Effector memory CD4-positive, alpha-beta T cell (primary cell): ENCODE measurements around the gene NEK6.

Experiments
- DNase-seq, 3 donors: peaks; one replicate each; pipeline ENCODE4 v3.0.0-alpha.2; 2020
- H3K27ac ChIP-seq: 2 replicates; pipeline ENCODE4 v1.7.0; 2013; ENCODE audit warnings: mild to moderate bottlenecking, low read length, moderate library complexity; ENCODE audit not compliant: insufficient read depth, poor library complexity, severe bottlenecking
- H3K27me3 ChIP-seq: replicated peaks from 2 replicates; pipeline ENCODE4 v1.7.0; 2013; ENCODE audit warnings: mild to moderate bottlenecking, low read length; ENCODE audit not compliant: insufficient read depth, control insufficient read depth, poor library complexity, severe bottlenecking
- H3K36me3 ChIP-seq: 2 replicates; pipeline ENCODE4 v1.7.0; 2013; ENCODE audit warnings: mild to moderate bottlenecking, low read length, moderate library complexity; ENCODE audit not compliant: control insufficient read depth, insufficient read depth
- H3K4me1 ChIP-seq: 2 replicates; pipeline ENCODE4 v1.7.0; 2013; ENCODE audit warnings: low read length, mild to moderate bottlenecking; ENCODE audit not compliant: control insufficient read depth, insufficient read depth, poor library complexity, severe bottlenecking
- H3K4me3 ChIP-seq: 2 replicates; pipeline ENCODE4 v1.7.0; 2013; ENCODE audit warnings: low read length, low read depth, mild to moderate bottlenecking; ENCODE audit not compliant: insufficient read depth, poor library complexity, severe bottlenecking
- H3K9me3 ChIP-seq: 2 replicates; pipeline ENCODE4 v1.7.0; 2013; ENCODE audit warnings: mild to moderate bottlenecking, low read length, moderate library complexity; ENCODE audit not compliant: control insufficient read depth

Gene NEK6

DNA sequence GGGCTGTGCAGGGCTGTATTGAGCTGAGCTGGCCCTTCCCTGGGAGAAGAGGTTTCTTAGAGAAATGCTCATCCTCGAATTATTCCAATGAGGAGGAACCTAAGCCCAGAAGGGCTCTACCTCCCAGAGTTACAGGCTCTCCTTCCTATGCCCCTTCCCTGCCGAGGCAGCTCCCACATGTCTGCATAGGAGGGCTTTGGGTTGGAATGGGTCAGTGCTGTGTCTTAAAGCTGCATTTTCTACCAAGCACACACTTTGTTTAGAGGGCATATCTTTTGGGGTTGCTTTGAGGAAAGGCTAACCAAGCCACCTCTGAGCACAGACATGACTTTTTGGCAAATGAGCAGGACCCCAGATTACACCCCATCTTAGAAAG is 9.1 kb downstream of the NEK6 start:
- Histone ChIP-seq H3K4me3 (no peak overlapping the region), H3K27ac (no peak overlapping the region), H3K9me3 (no peaks in the 10 kb centered on the region), H3K4me1 (no peaks in the 10 kb centered on the region), H3K36me3 (no peaks in the 10 kb centered on the region), H3K27me3 (no peaks in the 10 kb centered on the region)
- DNase-seq = no peak

DNA sequence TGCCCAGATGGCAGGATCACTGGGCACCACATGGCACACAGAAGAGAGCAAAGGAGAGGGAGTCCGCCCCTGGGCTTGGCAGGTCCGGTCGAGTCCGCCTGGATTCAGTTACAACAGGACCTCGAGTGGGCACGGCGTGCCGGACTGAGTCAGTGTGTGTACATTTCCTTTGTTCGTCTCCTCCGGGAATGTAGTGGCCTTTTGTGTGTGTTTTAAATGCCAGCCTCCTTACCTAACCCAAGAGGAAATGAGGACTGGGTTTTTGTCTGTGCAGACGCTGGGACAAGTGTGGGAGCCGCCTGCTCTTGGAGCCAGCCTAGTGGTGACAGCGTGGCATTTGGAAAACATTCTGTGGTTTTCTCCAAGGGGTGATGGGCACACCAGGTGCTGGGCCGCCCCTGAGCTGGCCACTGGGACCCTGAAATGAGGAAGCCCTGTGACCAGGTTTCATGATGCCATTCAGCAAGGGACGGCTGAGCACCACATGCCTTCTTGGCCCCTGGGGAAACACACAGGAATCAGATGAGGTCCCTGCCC is 9.6 kb downstream of the NEK6 start:
- no peaks in the 10 kb centered on the region for H3K36me3 ChIP-seq
- H3K4me1 ChIP-seq = no peaks in the 10 kb centered on the region
- DNase-seq = no peak
- no peaks in the 10 kb centered on the region for H3K9me3 ChIP-seq
- H3K4me3 ChIP-seq = no peak overlapping the region
- H3K27me3 ChIP-seq = no peaks in the 10 kb centered on the region
- no peak overlapping the region for H3K27ac ChIP-seq

DNA sequence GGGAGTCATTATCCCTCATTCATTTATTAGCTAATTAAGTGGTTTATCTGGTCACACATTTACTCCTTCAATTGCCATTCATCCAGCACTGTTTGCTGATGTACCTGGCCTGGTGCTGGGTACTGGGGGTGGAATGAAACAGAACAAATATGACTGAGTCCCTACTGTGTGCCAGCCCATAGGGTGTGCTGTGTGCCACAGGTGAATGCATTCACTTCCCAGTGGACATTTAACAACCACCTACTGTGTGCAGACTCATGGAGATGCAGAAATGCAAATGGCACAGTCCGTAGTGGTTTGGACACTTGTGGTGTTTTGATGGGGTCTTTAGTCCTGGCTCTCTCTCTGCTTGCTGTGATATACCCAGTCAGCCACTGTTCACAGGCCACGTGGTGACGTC is 10.5 kb downstream of the NEK6 start:
- no peaks in the 10 kb centered on the region for H3K36me3 ChIP-seq
- no peaks in the 10 kb centered on the region for H3K27me3 ChIP-seq
- no peaks in the 10 kb centered on the region for H3K4me1 ChIP-seq
- no peaks in the 10 kb centered on the region for H3K9me3 ChIP-seq
- no peak overlapping the region for H3K4me3 ChIP-seq
- DNase-seq = no peak
- no peak overlapping the region for H3K27ac ChIP-seq

DNA sequence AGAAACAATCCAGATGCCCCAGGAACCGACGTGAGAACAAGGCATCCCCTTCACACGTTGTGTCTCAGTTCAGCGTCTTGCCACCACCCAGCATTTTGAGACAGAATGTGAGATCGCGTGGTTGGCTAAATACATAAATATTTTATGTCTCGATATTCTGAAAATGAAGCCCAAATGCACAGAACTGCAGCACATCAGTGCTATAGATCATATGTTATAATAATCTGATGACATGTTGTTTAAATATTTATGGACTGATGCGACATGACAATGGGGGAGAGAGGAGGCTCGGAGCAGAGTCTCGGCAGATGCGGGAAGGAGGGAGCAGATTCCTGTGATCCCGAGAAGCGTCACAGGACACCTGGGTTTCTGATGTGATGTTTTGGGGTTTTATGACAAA is 10.9 kb downstream of the NEK6 start:
- no peak overlapping the region for H3K27ac ChIP-seq

DNA sequence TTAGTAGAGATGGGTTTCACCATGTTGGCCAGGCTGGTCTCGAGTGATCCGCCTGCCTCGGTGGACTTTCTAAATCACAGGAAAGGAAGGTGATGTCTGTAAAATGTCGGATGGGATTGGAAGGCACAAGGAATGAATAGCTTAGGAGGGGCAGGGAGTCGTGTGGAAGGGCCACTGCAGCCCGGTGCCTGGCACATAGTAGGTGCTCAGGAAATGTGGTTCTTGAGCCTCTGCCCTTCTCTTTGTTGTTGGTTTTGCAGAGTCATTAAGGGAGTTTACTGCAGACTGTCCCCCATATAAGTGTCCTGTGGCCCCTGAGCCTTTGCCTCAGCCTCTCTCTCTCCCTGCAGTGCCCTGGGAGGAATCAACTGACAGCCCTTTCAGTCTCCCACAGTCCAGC is 11.8 kb downstream of the NEK6 start:
- no peak overlapping the region for H3K4me3 ChIP-seq
- no peak for DNase-seq
- H3K27me3 ChIP-seq = no peaks in the 10 kb centered on the region
- no peaks in the 10 kb centered on the region for H3K9me3 ChIP-seq
- H3K36me3 ChIP-seq = no peaks in the 10 kb centered on the region
- H3K27ac ChIP-seq = no peak overlapping the region
- H3K4me1 ChIP-seq = no peaks in the 10 kb centered on the region

More for the DNA sequence above, 10.9 kb downstream of the NEK6 start:
- Histone ChIP-seq H3K27me3 (no peaks in the 10 kb centered on the region), H3K4me3 (no peak overlapping the region), H3K36me3 (no peaks in the 10 kb centered on the region), H3K4me1 (no peaks in the 10 kb centered on the region), H3K9me3 (no peaks in the 10 kb centered on the region)
- no peak for DNase-seq

DNA sequence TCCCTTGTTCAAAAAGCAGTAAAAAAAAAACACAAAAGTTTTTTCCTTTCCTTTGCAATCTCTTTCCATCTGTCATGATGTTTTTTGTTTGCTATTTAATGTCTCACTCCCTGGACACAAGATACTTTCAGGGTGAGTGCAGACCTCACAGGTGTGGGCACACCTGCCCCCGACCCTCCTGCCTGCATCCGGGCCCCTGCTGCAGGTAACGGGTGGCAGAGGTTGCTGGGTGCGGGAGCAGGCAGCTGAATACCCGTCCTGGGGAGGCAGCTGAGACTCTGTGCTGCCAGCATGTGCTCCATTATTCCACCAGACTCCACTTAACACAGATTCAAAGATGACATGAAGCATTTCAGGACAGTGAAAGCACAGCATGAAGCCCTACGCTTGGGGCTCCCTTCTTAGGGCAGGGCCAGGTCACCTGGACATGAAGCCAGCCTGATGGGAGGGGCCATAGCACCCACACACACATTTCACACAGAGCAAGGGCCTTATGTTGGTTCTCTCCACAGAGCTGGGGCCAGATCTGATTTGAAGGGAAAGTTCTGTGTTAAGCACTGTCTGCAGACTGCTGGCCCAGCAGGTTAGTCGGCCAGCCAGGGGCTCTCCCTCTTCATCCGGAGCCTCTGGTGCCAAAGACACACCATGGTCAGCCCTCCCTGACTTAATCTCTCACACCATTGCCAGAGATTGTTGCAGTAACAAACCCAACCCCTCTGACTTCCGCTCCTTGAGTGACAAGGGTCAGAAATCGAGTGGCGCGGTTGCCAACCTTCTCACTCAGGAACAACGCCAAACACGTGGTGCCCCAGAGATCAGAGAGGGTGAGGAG is 13.0 kb downstream of the NEK6 start:
- DNase-seq = no peak
- Histone ChIP-seq H3K27ac (no peak overlapping the region), H3K36me3 (no peaks in the 10 kb centered on the region), H3K4me1 (no peaks in the 10 kb centered on the region), H3K27me3 (no peaks in the 10 kb centered on the region), H3K9me3 (no peaks in the 10 kb centered on the region), H3K4me3 (no peak overlapping the region)

DNA sequence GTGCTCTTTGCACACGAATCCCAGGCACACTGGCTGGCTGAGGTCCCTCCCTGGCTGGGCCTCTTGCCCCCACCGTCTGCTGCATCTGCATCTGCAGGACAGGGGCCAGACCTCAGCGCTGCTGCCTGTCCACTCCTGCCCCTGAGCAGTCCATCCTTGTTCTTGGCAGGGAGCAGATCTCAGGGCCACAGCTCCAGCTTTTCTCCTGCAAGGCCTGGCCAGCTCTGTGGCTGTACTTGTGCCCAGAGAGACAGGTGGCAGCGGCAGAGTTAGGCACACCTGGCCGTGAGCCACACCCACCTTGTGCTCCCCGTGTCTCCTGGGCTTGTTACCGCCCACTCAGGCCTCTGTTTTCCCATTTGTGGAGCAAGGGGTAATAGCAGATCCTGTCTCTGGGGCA is 13.9 kb downstream of the NEK6 start:
- Histone ChIP-seq H3K4me1 (no peaks in the 10 kb centered on the region), H3K27ac (no peak overlapping the region), H3K27me3 (no peaks in the 10 kb centered on the region), H3K9me3 (no peaks in the 10 kb centered on the region), H3K36me3 (no peaks in the 10 kb centered on the region), H3K4me3 (no peak overlapping the region)
- DNase-seq = no peak

DNA sequence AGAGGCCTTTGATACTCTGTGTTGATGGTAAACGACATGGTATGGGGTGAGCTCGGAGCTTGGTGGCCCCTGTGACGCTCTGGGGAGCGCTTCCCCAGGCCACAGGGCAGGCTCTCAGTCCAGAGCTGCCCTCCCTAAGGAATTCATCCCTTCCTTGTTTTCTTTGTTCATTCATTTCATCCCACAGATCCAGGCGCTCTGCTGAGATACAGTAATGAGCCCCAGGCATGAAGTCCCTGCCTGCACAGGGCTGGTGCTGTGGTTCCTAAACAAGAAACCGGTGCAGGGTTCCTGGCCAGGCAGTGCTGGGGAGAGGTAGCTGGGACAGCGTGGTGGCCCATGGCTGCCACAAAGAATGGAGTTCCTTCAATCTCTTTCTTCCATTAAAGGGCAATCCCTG is 14.4 kb downstream of the NEK6 start:
- no peak for DNase-seq
- Histone ChIP-seq H3K4me3 (no peak overlapping the region), H3K27me3 (no peaks in the 10 kb centered on the region), H3K4me1 (no peaks in the 10 kb centered on the region), H3K9me3 (no peaks in the 10 kb centered on the region), H3K27ac (no peak overlapping the region), H3K36me3 (no peaks in the 10 kb centered on the region)

DNA sequence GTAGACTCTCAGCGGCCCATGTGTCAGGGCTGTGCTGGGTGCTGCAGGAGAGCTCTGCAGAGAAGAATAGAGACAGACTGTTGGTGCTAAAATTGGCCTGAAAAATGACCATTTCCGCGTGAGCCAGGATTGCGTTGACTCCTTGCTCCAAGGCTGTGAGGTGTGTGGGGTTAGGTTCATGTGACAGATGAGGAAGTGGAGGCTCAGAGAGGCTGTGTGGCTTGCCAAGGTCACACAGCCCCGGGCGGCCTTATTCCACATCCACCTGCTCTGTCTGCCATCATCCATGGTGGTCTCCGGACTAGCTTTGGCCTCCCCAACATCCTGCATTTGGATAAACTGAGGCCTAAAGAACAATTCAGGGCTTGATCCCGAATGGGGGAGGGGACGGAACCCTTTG is 15.2 kb downstream of the NEK6 start:
- H3K9me3 ChIP-seq = no peaks in the 10 kb centered on the region
- no peaks in the 10 kb centered on the region for H3K27me3 ChIP-seq
- no peaks in the 10 kb centered on the region for H3K4me1 ChIP-seq
- no peak overlapping the region for H3K4me3 ChIP-seq
- no peak for DNase-seq
- H3K27ac ChIP-seq = no peak overlapping the region
- H3K36me3 ChIP-seq = no peaks in the 10 kb centered on the region

DNA sequence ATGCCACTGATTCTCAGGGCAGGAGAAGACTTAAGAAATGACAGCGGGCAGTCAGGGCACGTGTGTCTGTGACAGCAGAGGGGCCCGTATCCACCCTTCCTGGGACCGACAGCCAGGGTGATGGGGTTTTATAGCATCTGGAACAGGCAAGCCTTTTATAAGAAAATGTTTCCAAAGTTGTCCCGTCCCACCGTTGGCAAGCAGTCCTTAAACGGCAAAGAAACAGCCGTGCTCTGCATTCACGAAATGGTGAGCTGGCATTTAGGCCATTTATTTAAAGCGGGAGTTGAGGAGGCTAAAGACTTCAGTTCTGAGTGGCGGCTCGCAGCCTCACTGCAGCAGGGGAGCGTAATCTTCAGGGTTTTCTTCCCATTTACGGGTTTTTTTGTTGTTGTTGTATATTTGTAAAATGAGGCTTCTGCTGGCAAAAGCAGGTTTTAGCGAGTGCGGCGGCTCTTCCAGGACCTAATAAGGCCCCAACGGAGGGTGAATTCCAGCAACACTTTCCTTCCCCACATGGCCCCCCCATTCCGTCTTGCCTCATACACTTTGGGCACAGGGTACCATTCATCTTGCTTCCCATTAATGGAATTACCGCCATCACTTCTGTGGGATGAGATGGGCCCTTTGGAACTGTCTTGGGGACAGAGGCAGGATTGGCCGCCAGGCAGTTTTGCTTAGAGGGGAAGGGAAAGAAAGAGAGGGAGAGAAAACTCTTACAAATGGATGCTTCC is 15.8 kb downstream of the NEK6 start:
- no peak overlapping the region for H3K4me3 ChIP-seq
- DNase-seq = no peak
- H3K36me3 ChIP-seq = no peaks in the 10 kb centered on the region
- H3K4me1 ChIP-seq = no peaks in the 10 kb centered on the region
- H3K9me3 ChIP-seq = no peaks in the 10 kb centered on the region
- no peak overlapping the region for H3K27ac ChIP-seq
- H3K27me3 ChIP-seq = no peaks in the 10 kb centered on the region
